ENCODE data around the gene BTRC. TPM values are rescaled to one million over a fixed set of nuclear protein-coding genes. Genes with fewer than 3 reads are reported as not detected.
"Not testable (repeated sequence)": the region's sequence is repeated elsewhere in the genome, so short reads cannot be mapped to it uniquely, and the experiment has no call there.

BTRC gene
- total RNA-seq, 1 donor = 17.3 TPM

- no peak for DNase-seq (ENCODE audit: low read depth)
- no peak for TF ChIP-seq CTCF (IDR thresholded peaks at IDR 0.05; ENCODE audit: insufficient read depth, low read depth, low read length)
- no peak overlapping the region for H3K4me3 ChIP-seq (ENCODE audit: low read depth, low read length)
These were observed 51.0 kb downstream of the BTRC start for GRCh38 chr10:101405001-101405400.

DNA sequence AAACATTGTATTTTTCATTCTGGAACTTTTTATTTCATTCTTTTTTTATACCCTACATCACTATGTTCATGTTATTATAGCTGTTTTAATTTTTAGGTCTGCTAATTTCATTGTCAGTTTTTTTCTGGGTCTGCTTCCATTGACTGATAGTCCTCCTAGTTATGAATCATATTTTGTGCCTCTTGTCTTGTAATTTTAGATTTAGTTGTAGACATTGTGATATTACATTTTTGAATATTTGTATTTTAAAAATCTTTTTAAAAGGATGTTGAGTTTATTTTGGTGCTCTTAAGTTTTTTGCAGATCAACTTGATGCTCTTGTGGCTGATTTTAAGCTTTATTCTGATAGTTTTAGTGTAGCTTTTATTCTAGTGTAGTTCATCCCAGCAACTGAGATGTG is 57.6 kb downstream of the BTRC start:
- DNase-seq (ENCODE audit: low read depth) = no peak
- TF ChIP-seq CTCF (IDR thresholded peaks at IDR 0.05; ENCODE audit: insufficient read depth, low read depth, low read length) = no peak
- H3K4me3 ChIP-seq (ENCODE audit: low read depth, low read length) = no peak overlapping the region

GRCh38 chr10:101414034-101414433 is 60.1 kb downstream of the BTRC start:
- TF ChIP-seq CTCF (IDR thresholded peaks at IDR 0.05; ENCODE audit: insufficient read depth, low read depth, low read length) = no peak
- no peak overlapping the region for H3K4me3 ChIP-seq (ENCODE audit: low read depth, low read length)
- no peak for DNase-seq (ENCODE audit: low read depth)

- no peak overlapping the region for H3K4me3 ChIP-seq (ENCODE audit: low read depth, low read length)
- DNase-seq (ENCODE audit: low read depth) = no peak
- TF ChIP-seq CTCF (IDR thresholded peaks at IDR 0.05; ENCODE audit: insufficient read depth, low read depth, low read length) = no peak
These were observed 61.9 kb downstream of the BTRC start for GRCh38 chr10:101415884-101416283.

DNA sequence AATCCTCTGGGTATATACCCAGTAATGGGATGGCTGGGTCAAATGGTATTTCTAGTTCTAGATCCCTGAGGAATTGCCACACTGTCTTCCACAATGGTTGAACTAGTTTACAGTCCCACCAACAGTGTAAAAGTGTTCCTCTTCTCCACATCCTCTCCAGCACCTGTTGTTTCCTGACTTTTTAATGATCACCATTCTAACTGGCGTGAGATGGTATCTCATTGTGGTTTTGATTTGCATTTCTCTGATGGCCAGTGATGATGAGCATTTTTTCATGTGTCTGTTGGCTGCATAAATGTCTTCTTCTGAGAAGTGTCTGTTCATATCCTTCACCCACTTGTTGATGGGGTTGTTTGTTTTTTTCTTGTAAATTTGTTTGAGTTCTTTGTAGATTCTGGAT is 68.0 kb downstream of the BTRC start:
- DNase-seq (ENCODE audit: low read depth); H3K4me3 ChIP-seq (ENCODE audit: low read depth, low read length): not testable (repeated sequence)

DNA sequence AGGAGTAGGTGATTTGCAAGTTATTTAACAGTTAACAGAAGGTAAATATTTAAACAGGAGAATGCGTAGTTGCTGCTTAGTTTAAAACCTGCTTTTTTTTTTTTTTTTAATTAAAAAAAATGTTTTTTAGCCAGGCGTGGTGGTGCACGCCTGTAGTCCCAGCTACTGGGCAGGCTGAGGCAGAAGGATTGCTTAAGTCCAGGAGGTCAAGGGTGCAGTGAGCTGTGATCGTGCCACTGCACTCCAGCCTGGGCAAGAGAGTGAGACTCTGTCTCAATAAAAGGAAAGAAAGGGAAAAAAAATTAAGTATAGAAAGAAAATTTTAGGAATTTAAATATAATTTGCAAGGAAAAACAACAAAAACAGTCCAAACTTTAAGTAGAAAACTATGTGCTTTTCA is 71.6 kb downstream of the BTRC start:
- no peak for TF ChIP-seq CTCF (IDR thresholded peaks at IDR 0.05; ENCODE audit: insufficient read depth, low read depth, low read length)

GRCh38 chr10:101428036-101428435 is 74.1 kb downstream of the BTRC start:
- H3K4me3 ChIP-seq (ENCODE audit: low read depth, low read length) = no peak overlapping the region
- TF ChIP-seq CTCF (IDR thresholded peaks at IDR 0.05; ENCODE audit: insufficient read depth, low read depth, low read length) = no peak
- no peak for DNase-seq (ENCODE audit: low read depth)

More for the DNA sequence above, 71.6 kb downstream of the BTRC start:
- H3K4me3 ChIP-seq (ENCODE audit: low read depth, low read length) = no peak overlapping the region
- no peak for DNase-seq (ENCODE audit: low read depth)
